ENCODE data around the gene RTN3. TPM values are rescaled to one million over a fixed set of nuclear protein-coding genes. Genes with fewer than 3 reads are reported as not detected.
A peak's percentile ranks its signal among the peaks of the same experiment; 100 is the strongest.

RTN3 gene
- total and polyA plus RNA-seq, 4 donors, result 42.4 to 89.4 (median 76.6) TPM

- no peaks in the 10 kb centered on the region for H3K27me3 ChIP-seq (ENCODE audit: control insufficient read depth in 1 of 2, insufficient read depth in 2 of 2, low read length in 1 of 2)
- H3K4me3 ChIP-seq (ENCODE audit: low read length in 2 of 2), result peak overlapping the region; percentile 23 to 40
- H3K36me3 ChIP-seq (ENCODE audit: control insufficient read depth in 1 of 2, insufficient read depth in 2 of 2, low read length in 1 of 2), result no peaks in the 10 kb centered on the region
- H3K27ac ChIP-seq (ENCODE audit: low read depth in 1 of 2, low read length in 2 of 2), result no peak overlapping the region
- ATAC-seq (ENCODE audit: low FRiP score) (peak; percentile 74), DNase-seq (peak; percentile 65 to 83)
- no peaks in the 10 kb centered on the region for H3K4me1 ChIP-seq (ENCODE audit: control insufficient read depth in 1 of 2, insufficient read depth in 2 of 2, low read length in 2 of 2)
- 14 to 22% methylated on average over 65 to 96 of the region's 96 CpGs for WGBS, 2 donors
- H3K9me3 ChIP-seq (ENCODE audit: control insufficient read depth, low read length), result no peaks in the 10 kb centered on the region
- intact Hi-C loops (cut with DNase I), result loop anchor here in 1 of 2 donors (10.0 kb wide), 2 partner anchors 82 to 392 kb away; no protein-coding TSS in a partner anchor
These were observed 81.6 kb downstream of the RTN3 start for GRCh38 chr11:63762654-63763495.

GRCh38 chr11:63763496-63764339 lies 82.4 kb downstream of the RTN3 start:
- DNase-seq, result peak; percentile 55 to 77

GRCh38 chr11:63764340-63764678 lies 83.0 kb downstream of the RTN3 start:
- ATAC-seq (ENCODE audit: low FRiP score), result no peak
- Histone ChIP-seq H3K27ac (ENCODE audit: low read depth in 1 of 2, low read length in 2 of 2) (no peak overlapping the region), H3K4me3 (ENCODE audit: low read length in 2 of 2) (no peak overlapping the region), H3K9me3 (ENCODE audit: control insufficient read depth, low read length) (no peaks in the 10 kb centered on the region), H3K36me3 (ENCODE audit: control insufficient read depth in 1 of 2, insufficient read depth in 2 of 2, low read length in 1 of 2) (no peaks in the 10 kb centered on the region), H3K4me1 (ENCODE audit: control insufficient read depth in 1 of 2, insufficient read depth in 2 of 2, low read length in 2 of 2) (no peaks in the 10 kb centered on the region), H3K27me3 (ENCODE audit: control insufficient read depth in 1 of 2, insufficient read depth in 2 of 2, low read length in 1 of 2) (no peaks in the 10 kb centered on the region)
- peak in 1 of 2 donors; percentile 55 for DNase-seq
- WGBS, 2 donors, result 84 to 86% methylated on average over 15 to 23 of the region's 23 CpGs
- intact Hi-C loops (cut with DNase I), result loop anchor here in 1 of 2 donors (10.0 kb wide), 2 partner anchors 80 to 390 kb away; no protein-coding TSS in a partner anchor

More at GRCh38 chr11:63763496-63764339, 82.4 kb downstream of the RTN3 start:
- Histone ChIP-seq H3K4me1 (ENCODE audit: control insufficient read depth in 1 of 2, insufficient read depth in 2 of 2, low read length in 2 of 2) (no peaks in the 10 kb centered on the region), H3K27me3 (ENCODE audit: control insufficient read depth in 1 of 2, insufficient read depth in 2 of 2, low read length in 1 of 2) (no peaks in the 10 kb centered on the region), H3K36me3 (ENCODE audit: control insufficient read depth in 1 of 2, insufficient read depth in 2 of 2, low read length in 1 of 2) (no peaks in the 10 kb centered on the region), H3K9me3 (ENCODE audit: control insufficient read depth, low read length) (no peaks in the 10 kb centered on the region), H3K27ac (ENCODE audit: low read depth in 1 of 2, low read length in 2 of 2) (no peak overlapping the region), H3K4me3 (ENCODE audit: low read length in 2 of 2) (no peak overlapping the region)
- ATAC-seq (ENCODE audit: low FRiP score), result no peak
- intact Hi-C loops (cut with DNase I), result loop anchor here in 1 of 2 donors (10.0 kb wide), 2 partner anchors 81 to 391 kb away; no protein-coding TSS in a partner anchor
- WGBS, 2 donors, result 75 to 84% methylated on average over 62 to 82 of the region's 82 CpGs

GRCh38 chr11:63764679-63765647 lies 83.7 kb downstream of the RTN3 start:
- Histone ChIP-seq H3K27ac (ENCODE audit: low read depth in 1 of 2, low read length in 2 of 2) (no peak overlapping the region), H3K36me3 (ENCODE audit: control insufficient read depth in 1 of 2, insufficient read depth in 2 of 2, low read length in 1 of 2) (no peaks in the 10 kb centered on the region), H3K4me3 (ENCODE audit: low read length in 2 of 2) (no peak overlapping the region), H3K4me1 (ENCODE audit: control insufficient read depth in 1 of 2, insufficient read depth in 2 of 2, low read length in 2 of 2) (no peaks in the 10 kb centered on the region), H3K9me3 (ENCODE audit: control insufficient read depth, low read length) (no peaks in the 10 kb centered on the region), H3K27me3 (ENCODE audit: control insufficient read depth in 1 of 2, insufficient read depth in 2 of 2, low read length in 1 of 2) (no peaks in the 10 kb centered on the region)
- 85 to 86% methylated on average over 22 to 30 of the region's 30 CpGs for WGBS, 2 donors
- DNase-seq (peak in 1 of 2 donors; percentile 49), ATAC-seq (ENCODE audit: low FRiP score) (no peak)
- intact Hi-C loops (cut with DNase I), result loop anchor here (5.0 to 10.0 kb wide), 4 partner anchors 42 to 390 kb away; no protein-coding TSS in a partner anchor

- no peak for ATAC-seq (ENCODE audit: low FRiP score)
- H3K36me3 ChIP-seq (ENCODE audit: control insufficient read depth in 1 of 2, insufficient read depth in 2 of 2, low read length in 1 of 2), result no peaks in the 10 kb centered on the region
- H3K9me3 ChIP-seq (ENCODE audit: control insufficient read depth, low read length), result no peaks in the 10 kb centered on the region
- WGBS, 2 donors, result 88% methylated on average over 18 of the region's 18 CpGs
- no peak overlapping the region for H3K27ac ChIP-seq (ENCODE audit: low read depth in 1 of 2, low read length in 2 of 2)
- intact Hi-C loops (cut with DNase I), result loop anchor here (5.0 to 10.0 kb wide), 4 partner anchors 42 to 389 kb away; no protein-coding TSS in a partner anchor
- H3K4me3 ChIP-seq (ENCODE audit: low read length in 2 of 2), result no peak overlapping the region
- no peaks in the 10 kb centered on the region for H3K4me1 ChIP-seq (ENCODE audit: control insufficient read depth in 1 of 2, insufficient read depth in 2 of 2, low read length in 2 of 2)
- no peaks in the 10 kb centered on the region for H3K27me3 ChIP-seq (ENCODE audit: control insufficient read depth in 1 of 2, insufficient read depth in 2 of 2, low read length in 1 of 2)
- DNase-seq, result peak in 1 of 2 donors; percentile 76
These were observed 84.5 kb downstream of the RTN3 start for GRCh38 chr11:63765688-63766241.

- H3K4me3 ChIP-seq (ENCODE audit: low read length in 2 of 2), result no peak overlapping the region
- ATAC-seq (ENCODE audit: low FRiP score), result no peak
- no peaks in the 10 kb centered on the region for H3K9me3 ChIP-seq (ENCODE audit: control insufficient read depth, low read length)
- intact Hi-C loops (cut with DNase I), result loop anchor here (5.0 to 10.0 kb wide), 4 partner anchors 41 to 388 kb away; no protein-coding TSS in a partner anchor
- DNase-seq, result no peak
- H3K27me3 ChIP-seq (ENCODE audit: control insufficient read depth in 1 of 2, insufficient read depth in 2 of 2, low read length in 1 of 2), result no peaks in the 10 kb centered on the region
- no peaks in the 10 kb centered on the region for H3K4me1 ChIP-seq (ENCODE audit: control insufficient read depth in 1 of 2, insufficient read depth in 2 of 2, low read length in 2 of 2)
- no peaks in the 10 kb centered on the region for H3K36me3 ChIP-seq (ENCODE audit: control insufficient read depth in 1 of 2, insufficient read depth in 2 of 2, low read length in 1 of 2)
- 52 to 59% methylated on average over 7 of the region's 7 CpGs for WGBS, 2 donors
- no peak overlapping the region for H3K27ac ChIP-seq (ENCODE audit: low read depth in 1 of 2, low read length in 2 of 2)
These were observed 85.4 kb downstream of the RTN3 start for GRCh38 chr11:63766531-63767235.

GRCh38 chr11:63767267-63767564 lies 85.9 kb downstream of the RTN3 start:
- no peaks in the 10 kb centered on the region for H3K4me1 ChIP-seq (ENCODE audit: control insufficient read depth in 1 of 2, insufficient read depth in 2 of 2, low read length in 2 of 2)
- peak overlapping the region; percentile 93 to 96 for H3K4me3 ChIP-seq (ENCODE audit: low read length in 2 of 2)
- H3K9me3 ChIP-seq (ENCODE audit: control insufficient read depth, low read length), result no peaks in the 10 kb centered on the region
- intact Hi-C loops (cut with DNase I), result loop anchor here (5.0 to 10.0 kb wide), 4 partner anchors 40 to 388 kb away; no protein-coding TSS in a partner anchor
- ATAC-seq (ENCODE audit: low FRiP score) (no peak), DNase-seq (no peak)
- 12 to 15% methylated on average over 4 of the region's 4 CpGs for WGBS, 2 donors
- H3K27ac ChIP-seq (ENCODE audit: low read depth in 1 of 2, low read length in 2 of 2), result no peak overlapping the region
- no peaks in the 10 kb centered on the region for H3K36me3 ChIP-seq (ENCODE audit: control insufficient read depth in 1 of 2, insufficient read depth in 2 of 2, low read length in 1 of 2)
- H3K27me3 ChIP-seq (ENCODE audit: control insufficient read depth in 1 of 2, insufficient read depth in 2 of 2, low read length in 1 of 2), result no peaks in the 10 kb centered on the region

Data from aorta (tissue), 5 donors.